ENCODE measurements around the gene ATF7IP2.

DNA sequence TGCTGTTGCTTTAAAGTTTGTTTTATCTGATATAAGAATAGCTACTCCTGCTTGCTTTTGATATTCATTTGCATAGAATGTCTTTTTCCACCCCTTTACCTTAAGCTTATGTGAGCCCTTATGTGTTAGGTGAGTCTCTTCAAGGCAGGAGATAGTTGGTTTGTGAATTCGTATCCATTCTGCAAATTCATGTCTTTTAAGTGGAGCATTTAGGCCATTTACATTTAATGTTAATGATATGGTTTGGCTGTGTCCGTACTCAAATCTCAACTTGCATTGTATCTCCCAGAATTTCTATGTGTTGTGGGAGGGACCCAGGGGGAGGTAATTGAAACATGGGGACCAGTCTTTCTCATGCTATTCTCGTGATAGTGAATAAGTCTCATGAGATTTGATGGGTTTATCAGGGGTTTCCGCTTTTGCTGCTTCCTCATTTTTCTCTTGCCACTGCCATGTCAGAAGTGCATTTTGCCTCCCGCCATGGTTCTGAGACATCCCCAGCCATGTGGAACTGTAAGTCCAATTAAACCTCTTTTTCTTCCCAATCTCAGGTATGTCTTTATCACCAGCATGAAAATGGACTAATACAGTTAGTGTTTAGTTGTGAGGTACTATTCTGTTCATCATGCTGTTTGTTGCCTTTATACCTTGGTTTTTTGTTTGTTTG is 27.2 kb downstream of the ATF7IP2 start:
- no peak for TF ChIP-seq CTCF (IDR thresholded peaks at IDR 0.05; ENCODE audit: low read depth, low read length, missing input control)
- TF ChIP-seq SP1 (IDR thresholded peaks at IDR 0.05) = no peak
- TF ChIP-seq MAX (IDR thresholded peaks at IDR 0.05) = no peak
- no peak for TF ChIP-seq RAD21 (IDR thresholded peaks at IDR 0.05)
- no peak for TF ChIP-seq EGR1 (IDR thresholded peaks at IDR 0.05; ENCODE audit: low read depth in 2 of 2)
- TF ChIP-seq FOXA1 (IDR thresholded peaks at IDR 0.05) = no peak
- TF ChIP-seq REST (IDR thresholded peaks at IDR 0.05) = no peak
- TF ChIP-seq RXRA (IDR thresholded peaks at IDR 0.05) = no peak
- no peak for TF ChIP-seq TAF1 (conservative IDR thresholded peaks at IDR 0.05)
- TF ChIP-seq HNF4A (conservative IDR thresholded peaks at IDR 0.05) = no peak
- no peak for TF ChIP-seq GABPA (IDR thresholded peaks at IDR 0.05 in 1 of 2, conservative IDR thresholded peaks at IDR 0.05 in 1 of 2)
- no peak for TF ChIP-seq YY1 (IDR thresholded peaks at IDR 0.05)
